ENCODE results near the gene C12orf76. TPM values are rescaled to one million over a fixed set of nuclear protein-coding genes. Genes with fewer than 3 reads are reported as not detected.

The C12orf76 gene
- total and polyA plus RNA-seq, 10 of the 15 experiments (the other 5 are each of a cell fraction or from before 2014, with no cell fraction given), result 3.6 to 20.4 (median 10.7) TPM

DNA sequence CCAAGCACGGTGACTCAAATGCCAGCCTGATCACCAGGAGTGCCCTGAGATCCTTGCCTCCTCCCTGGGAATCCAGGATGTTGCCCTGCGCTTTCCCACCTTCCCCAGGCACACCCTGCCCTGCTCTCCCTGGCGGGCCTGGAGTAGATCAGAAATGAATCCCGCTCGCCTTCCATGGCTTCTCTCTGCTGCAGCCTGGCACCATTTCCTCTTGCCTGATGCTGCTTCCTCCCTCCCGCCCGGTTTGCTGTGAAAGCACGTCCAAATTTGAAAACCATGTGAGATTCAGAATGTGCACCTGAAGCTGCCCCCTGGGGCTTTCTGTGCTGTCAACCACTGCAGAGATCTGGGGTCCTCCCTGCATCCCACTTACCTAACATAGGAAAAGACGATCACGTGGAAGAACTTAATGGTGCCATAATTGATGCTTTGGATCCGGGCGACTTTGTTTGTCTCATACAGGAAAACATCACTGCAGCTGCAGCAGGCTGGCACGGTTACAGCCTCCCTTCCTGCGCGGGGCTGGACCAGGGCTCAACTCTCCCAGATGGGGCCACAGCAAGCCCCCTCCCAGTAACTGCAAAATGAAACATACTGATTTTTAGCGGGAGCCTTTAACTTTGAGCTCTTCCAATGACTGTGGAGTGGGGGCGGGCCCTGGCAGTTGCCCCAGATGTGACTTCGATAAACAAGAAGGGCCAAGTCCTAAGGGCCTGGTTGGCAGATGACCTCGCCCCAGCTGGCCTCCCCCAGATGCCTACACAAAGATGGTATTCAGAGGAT is 24.9 kb upstream of the C12orf76 start:
- WGBS (ENCODE audit: insufficient coverage, insufficient replicate concordance, low lambda C conversion rate, missing lambda C conversion rate), result 10% methylated on average over 19 of the region's 19 CpGs
- DNase-seq (ENCODE audit: low read depth, low spot score), result no peak
- Histone ChIP-seq H3K27ac (ENCODE audit: control insufficient read depth, insufficient read depth) (no peak overlapping the region), H3K9me3 (replicated peaks; ENCODE audit: control insufficient read depth, insufficient read depth, low read length) (no peaks in the 10 kb centered on the region; the same call in 2 of the 3 replicates), H3K4me1 (ENCODE audit: control insufficient read depth, insufficient read depth, low read length) (peaks cover 8% of the 10 kb centered on the region), H3K4me3 (peak overlapping the region; percentile 54), H3K9ac (ENCODE audit: control insufficient read depth, insufficient read depth, low read length) (peak overlapping the region; percentile 30; the same call in 1 of the 2 replicates), H3K27me3 (replicated peaks in 1 of 2; ENCODE audit: control insufficient read depth in 2 of 2, insufficient read depth in 2 of 2, low read length in 1 of 2) (no peaks in the 10 kb centered on the region), H3K79me2 (ENCODE audit: control insufficient read depth, insufficient read depth, low read length) (no peaks in the 10 kb centered on the region), H3K36me3 (ENCODE audit: control insufficient read depth in 2 of 2, insufficient read depth in 2 of 2, low read length in 1 of 2) (no peaks in the 10 kb centered on the region), H4K20me1 (ENCODE audit: control insufficient read depth, insufficient read depth) (no peaks in the 10 kb centered on the region), H3K4me2 (ENCODE audit: control insufficient read depth, insufficient read depth) (peak overlapping the region; percentile 44), H2AFZ (ENCODE audit: control insufficient read depth, low read depth, low read length) (peak overlapping the region; percentile 80)
- peak; percentile 55 for ATAC-seq
- in situ Hi-C loops (cut with MboI), result no loop called here
- no TSS peak for BruUV-seq (replicated peaks)
- FAIRE-seq, result peak; percentile 35
- ChIA-PET CTCF (interaction anchor here (1.0 to 1.3 kb wide), 3 partner anchors 9 to 19 kb away, joined by 3 to 5 read pairs (median 3); no protein-coding TSS in a partner anchor), POLR2A (interaction anchor here (0.6 to 0.8 kb wide), 2 partner anchors 20 to 295 kb away, joined by 4 to 7 read pairs; no protein-coding TSS in a partner anchor), RAD21 (ENCODE audit: unreplicated experiment) (interaction anchor here (1.0 kb wide), 1 partner anchor 22 kb away, joined by 5 read pairs; no protein-coding TSS in a partner anchor), SMC1A (ENCODE audit: uncharacterized antibody, unreplicated experiment) (interaction anchor here (1.1 to 1.6 kb wide), 3 partner anchors 12 to 300 kb away, joined by 3 to 4 read pairs (median 3); no protein-coding TSS in a partner anchor)
- intact Hi-C loops (cut with micrococcal nuclease; ENCODE audit: unreplicated experiment), result no loop called here
- 0 out of 2 replicates have a peak, but pooled peaks have one; percentile 17 for TF ChIP-seq EED (IDR thresholded peaks at IDR 0.05; ENCODE audit: low read depth)
- no peak for TF ChIP-seq MYC (IDR thresholded peaks at IDR 0.05; ENCODE audit: insufficient read depth, insufficient read length, insufficient replicate concordance, low read length, severe bottlenecking)
- TF ChIP-seq, protein P1, sequence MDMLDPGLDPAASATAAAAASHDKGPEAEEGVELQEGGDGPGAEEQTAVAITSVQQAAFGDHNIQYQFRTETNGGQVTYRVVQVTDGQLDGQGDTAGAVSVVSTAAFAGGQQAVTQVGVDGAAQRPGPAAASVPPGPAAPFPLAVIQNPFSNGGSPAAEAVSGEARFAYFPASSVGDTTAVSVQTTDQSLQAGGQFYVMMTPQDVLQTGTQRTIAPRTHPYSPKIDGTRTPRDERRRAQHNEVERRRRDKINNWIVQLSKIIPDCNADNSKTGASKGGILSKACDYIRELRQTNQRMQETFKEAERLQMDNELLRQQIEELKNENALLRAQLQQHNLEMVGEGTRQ (IDR thresholded peaks at IDR 0.05; ENCODE audit: borderline replicate concordance, low read depth, low read length), result no peak
- TF ChIP-seq RB1 (IDR thresholded peaks at IDR 0.05; ENCODE audit: borderline replicate concordance), result no peak
- TF ChIP-seq POLR2A (IDR thresholded peaks at IDR 0.05; ENCODE audit: low read depth, low read length), result no peak
- no peak for TF ChIP-seq GABPA (IDR thresholded peaks at IDR 0.05; ENCODE audit: low read depth)
- no peak for TF ChIP-seq ZBED1 (IDR thresholded peaks at IDR 0.05; ENCODE audit: borderline replicate concordance)
- no peak for TF ChIP-seq YBX1 (IDR thresholded peaks at IDR 0.05)
- TF ChIP-seq, protein P2, sequence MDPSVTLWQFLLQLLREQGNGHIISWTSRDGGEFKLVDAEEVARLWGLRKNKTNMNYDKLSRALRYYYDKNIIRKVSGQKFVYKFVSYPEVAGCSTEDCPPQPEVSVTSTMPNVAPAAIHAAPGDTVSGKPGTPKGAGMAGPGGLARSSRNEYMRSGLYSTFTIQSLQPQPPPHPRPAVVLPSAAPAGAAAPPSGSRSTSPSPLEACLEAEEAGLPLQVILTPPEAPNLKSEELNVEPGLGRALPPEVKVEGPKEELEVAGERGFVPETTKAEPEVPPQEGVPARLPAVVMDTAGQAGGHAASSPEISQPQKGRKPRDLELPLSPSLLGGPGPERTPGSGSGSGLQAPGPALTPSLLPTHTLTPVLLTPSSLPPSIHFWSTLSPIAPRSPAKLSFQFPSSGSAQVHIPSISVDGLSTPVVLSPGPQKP (IDR thresholded peaks at IDR 0.05; ENCODE audit: low read depth, low read length), result no peak
- TF ChIP-seq, protein P3, sequence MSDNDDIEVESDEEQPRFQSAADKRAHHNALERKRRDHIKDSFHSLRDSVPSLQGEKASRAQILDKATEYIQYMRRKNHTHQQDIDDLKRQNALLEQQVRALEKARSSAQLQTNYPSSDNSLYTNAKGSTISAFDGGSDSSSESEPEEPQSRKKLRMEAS (IDR thresholded peaks at IDR 0.05; ENCODE audit: low read depth, low read length), result no peak
- TF ChIP-seq RFX5 (IDR thresholded peaks at IDR 0.05; ENCODE audit: low read depth, low read length), result no peak
- TF ChIP-seq STAT1 (conservative IDR thresholded peaks at IDR 0.05), result no peak
- TF ChIP-seq ZSCAN29 (IDR thresholded peaks at IDR 0.05), result no peak
- no peak for TF ChIP-seq ZNF24 (IDR thresholded peaks at IDR 0.05)
- no peak for TF ChIP-seq POU2F2 (IDR thresholded peaks at IDR 0.05; ENCODE audit: borderline replicate concordance, low read depth, low read length)
- no peak for TF ChIP-seq LARP7 (IDR thresholded peaks at IDR 0.05)
- TF ChIP-seq ESRRA (IDR thresholded peaks at IDR 0.05; ENCODE audit: low read length), result no peak
- no peak for TF ChIP-seq ZNF622 (IDR thresholded peaks at IDR 0.05)
- TF ChIP-seq SREBF2 (IDR thresholded peaks at IDR 0.05; ENCODE audit: low read length), result no peak
- no peak for TF ChIP-seq SMC3 (IDR thresholded peaks at IDR 0.05; ENCODE audit: borderline replicate concordance, low read length)
- peak; percentile 31; the same call in 1 of the 2 replicates for TF ChIP-seq RAD51 (IDR thresholded peaks at IDR 0.05)
- 0 out of 2 replicates have a peak, but pooled peaks have one; percentile 10 for TF ChIP-seq IKZF1 (conservative IDR thresholded peaks at IDR 0.05)
- no peak for TF ChIP-seq KDM1A (IDR thresholded peaks at IDR 0.05; ENCODE audit: borderline replicate concordance)
- TF ChIP-seq, protein P4, sequence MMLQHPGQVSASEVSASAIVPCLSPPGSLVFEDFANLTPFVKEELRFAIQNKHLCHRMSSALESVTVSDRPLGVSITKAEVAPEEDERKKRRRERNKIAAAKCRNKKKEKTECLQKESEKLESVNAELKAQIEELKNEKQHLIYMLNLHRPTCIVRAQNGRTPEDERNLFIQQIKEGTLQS (IDR thresholded peaks at IDR 0.05; ENCODE audit: borderline replicate concordance, extremely low read depth, low read depth, low read length), result no peak
- no peak for TF ChIP-seq DPF2 (IDR thresholded peaks at IDR 0.05)

All from GM12878 (cell line).